ENCODE measurements around the gene FOXP1.

Gene FOXP1

GRCh38 chr3:70927239-70927638, 656.3 kb downstream of the FOXP1 start:
- H3K4me1 Mint-ChIP-seq (ENCODE audit: low read depth) = no peaks in the 10 kb centered on the region
- no peaks in the 10 kb centered on the region for H3K36me3 Mint-ChIP-seq (ENCODE audit: low read depth)
- H3K27me3 Mint-ChIP-seq (ENCODE audit: low read depth) = no peaks in the 10 kb centered on the region
- no peak overlapping the region for H3K4me3 Mint-ChIP-seq
- H3K9me3 Mint-ChIP-seq = peaks cover 14% of the 10 kb centered on the region
- no peak overlapping the region for H3K27ac Mint-ChIP-seq

DNA sequence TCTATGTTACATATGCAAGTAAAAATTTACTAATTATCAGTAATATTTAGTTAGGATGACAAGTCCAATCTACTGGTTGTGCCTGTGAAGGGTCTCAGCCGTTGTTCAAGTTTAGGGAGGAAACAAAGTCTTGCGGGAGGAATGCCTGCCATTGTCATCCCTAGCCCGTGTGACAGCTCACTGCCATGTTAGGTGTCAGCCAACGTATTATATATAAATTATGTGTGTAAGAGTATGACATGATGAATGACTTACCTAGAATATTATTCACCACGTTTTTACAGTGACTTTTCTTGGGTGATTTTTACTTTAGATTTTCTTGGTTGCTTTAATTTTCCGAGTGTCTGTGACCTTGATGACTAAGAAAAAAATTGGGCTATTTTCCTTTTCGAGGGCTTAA, 656.7 kb downstream of the FOXP1 start:
- Mint-ChIP-seq H3K4me1 (ENCODE audit: low read depth) (no peaks in the 10 kb centered on the region), H3K4me3 (no peak overlapping the region), H3K27me3 (ENCODE audit: low read depth) (no peaks in the 10 kb centered on the region), H3K27ac (no peak overlapping the region), H3K9me3 (peaks cover 14% of the 10 kb centered on the region), H3K36me3 (ENCODE audit: low read depth) (no peaks in the 10 kb centered on the region)

- peaks cover 4% of the 10 kb centered on the region for H3K27me3 Mint-ChIP-seq (ENCODE audit: low read depth)
- H3K9me3 Mint-ChIP-seq = peaks cover 9% of the 10 kb centered on the region
- no peak overlapping the region for H3K4me3 Mint-ChIP-seq
- H3K36me3 Mint-ChIP-seq (ENCODE audit: low read depth) = no peaks in the 10 kb centered on the region
- H3K4me1 Mint-ChIP-seq (ENCODE audit: low read depth) = no peaks in the 10 kb centered on the region
- no peak overlapping the region for H3K27ac Mint-ChIP-seq
Observed at GRCh38 chr3:70919661-70920060, 663.9 kb downstream of the FOXP1 start.

DNA sequence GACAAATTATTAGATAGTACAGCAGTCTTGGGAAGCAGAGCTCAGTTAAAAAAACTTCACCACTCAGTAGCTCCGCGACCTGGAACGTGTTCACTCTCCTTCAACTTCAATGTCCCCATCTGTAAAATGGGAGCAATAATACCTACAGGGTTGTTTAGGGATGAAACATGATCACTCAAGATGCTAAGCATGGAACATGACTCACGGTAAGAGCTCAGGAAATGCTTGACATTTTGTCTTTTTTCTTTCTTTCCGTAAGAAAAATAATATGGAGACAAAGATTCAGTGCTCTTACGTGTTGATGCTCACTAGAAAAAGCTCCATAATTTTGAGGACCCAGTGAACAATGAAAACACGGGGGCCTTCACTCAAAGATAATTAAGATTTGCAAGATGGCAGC, 664.4 kb downstream of the FOXP1 start:
- Mint-ChIP-seq H3K27me3 (ENCODE audit: low read depth) (peaks cover 4% of the 10 kb centered on the region), H3K27ac (no peak overlapping the region), H3K4me1 (ENCODE audit: low read depth) (no peaks in the 10 kb centered on the region), H3K4me3 (no peak overlapping the region), H3K36me3 (ENCODE audit: low read depth) (no peaks in the 10 kb centered on the region), H3K9me3 (peaks cover 9% of the 10 kb centered on the region)

GRCh38 chr3:70916375-70917055, 667.0 kb downstream of the FOXP1 start:
- H3K27me3 Mint-ChIP-seq (ENCODE audit: low read depth) = peaks cover 4% of the 10 kb centered on the region
- no peaks in the 10 kb centered on the region for H3K36me3 Mint-ChIP-seq (ENCODE audit: low read depth)
- no peaks in the 10 kb centered on the region for H3K4me1 Mint-ChIP-seq (ENCODE audit: low read depth)
- H3K4me3 Mint-ChIP-seq = no peak overlapping the region
- H3K9me3 Mint-ChIP-seq = no peaks in the 10 kb centered on the region
- no peak overlapping the region for H3K27ac Mint-ChIP-seq

DNA sequence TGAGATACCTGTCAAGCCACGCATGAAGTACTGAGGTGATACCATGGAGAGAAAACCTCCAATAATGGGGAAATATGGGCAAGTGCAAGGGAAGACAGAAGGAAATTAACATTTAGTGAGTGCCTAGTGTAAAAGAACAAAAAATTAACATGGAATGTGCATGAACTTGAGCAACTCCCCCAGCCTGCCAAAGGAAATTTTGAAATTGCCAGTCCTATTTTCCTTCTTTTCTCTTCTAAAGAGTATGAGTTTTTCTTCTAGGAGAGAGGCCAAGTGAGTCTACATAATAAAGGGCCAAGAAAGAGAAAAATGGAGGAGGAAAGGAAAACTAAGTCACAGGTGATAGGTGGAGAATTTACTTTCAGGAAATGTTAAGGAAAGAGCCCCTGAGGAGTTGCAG, 668.7 kb downstream of the FOXP1 start:
- no peaks in the 10 kb centered on the region for H3K36me3 Mint-ChIP-seq (ENCODE audit: low read depth)
- H3K4me3 Mint-ChIP-seq = no peak overlapping the region
- H3K27me3 Mint-ChIP-seq (ENCODE audit: low read depth) = peaks cover 9% of the 10 kb centered on the region
- H3K9me3 Mint-ChIP-seq = no peaks in the 10 kb centered on the region
- H3K27ac Mint-ChIP-seq = no peak overlapping the region
- H3K4me1 Mint-ChIP-seq (ENCODE audit: low read depth) = no peaks in the 10 kb centered on the region

DNA sequence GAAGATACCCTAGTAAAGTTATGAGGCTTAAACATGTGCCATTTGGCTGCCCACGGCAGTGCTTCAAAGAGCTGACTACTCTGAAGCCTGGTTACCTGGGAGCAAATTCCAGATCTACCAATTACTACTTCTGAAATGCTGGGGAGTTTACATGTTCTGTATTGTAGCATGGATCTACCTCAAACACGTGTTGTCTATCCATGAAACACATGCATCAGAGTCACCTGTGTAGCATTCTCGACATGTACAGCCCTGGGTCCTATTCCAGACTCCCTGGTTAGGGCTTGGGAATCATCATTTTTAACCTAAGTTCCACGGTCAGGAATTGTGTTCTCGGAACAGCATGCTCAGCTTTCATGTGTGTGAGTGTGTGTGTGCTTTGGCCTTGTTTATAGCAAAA, 671.8 kb downstream of the FOXP1 start:
- Mint-ChIP-seq H3K4me1 (ENCODE audit: low read depth) (no peaks in the 10 kb centered on the region), H3K4me3 (no peak overlapping the region), H3K27ac (no peak overlapping the region), H3K9me3 (no peaks in the 10 kb centered on the region), H3K27me3 (ENCODE audit: low read depth) (peaks cover 16% of the 10 kb centered on the region), H3K36me3 (ENCODE audit: low read depth) (no peaks in the 10 kb centered on the region)

DNA sequence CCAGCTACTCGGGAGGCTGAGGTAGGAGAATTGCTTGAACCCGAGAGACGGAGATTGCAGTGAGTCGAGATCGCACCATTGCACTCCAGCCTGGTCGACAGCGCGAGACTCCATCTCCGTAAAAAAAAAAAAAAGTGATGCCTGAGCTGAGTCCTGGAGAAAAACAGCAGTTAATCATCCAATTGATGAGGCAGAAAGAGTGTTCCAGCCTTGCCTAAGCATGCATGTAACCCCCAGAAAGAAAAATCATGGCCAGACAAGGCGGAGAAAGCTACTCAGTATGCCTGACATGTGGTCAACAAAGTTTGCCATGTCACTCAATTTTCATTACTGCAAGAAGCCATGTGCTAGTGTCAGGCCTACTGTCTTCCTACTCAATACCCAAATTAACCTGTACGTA, 678.0 kb downstream of the FOXP1 start:
- Mint-ChIP-seq H3K4me1 (ENCODE audit: low read depth) (no peaks in the 10 kb centered on the region), H3K27ac (no peak overlapping the region), H3K9me3 (no peaks in the 10 kb centered on the region), H3K27me3 (ENCODE audit: low read depth) (peaks cover 18% of the 10 kb centered on the region), H3K36me3 (ENCODE audit: low read depth) (no peaks in the 10 kb centered on the region), H3K4me3 (no peak overlapping the region)
